Measurements from ENCODE around the gene DAZAP2. TPM values are rescaled to one million over a fixed set of nuclear protein-coding genes. Genes with fewer than 3 reads are reported as not detected.

DAZAP2 gene
- total and polyA plus RNA-seq, 9 of the 15 experiments (the other 6 are each of a cell fraction or from before 2014, with no cell fraction given), result 116 to 668 (median 227) TPM

DNA sequence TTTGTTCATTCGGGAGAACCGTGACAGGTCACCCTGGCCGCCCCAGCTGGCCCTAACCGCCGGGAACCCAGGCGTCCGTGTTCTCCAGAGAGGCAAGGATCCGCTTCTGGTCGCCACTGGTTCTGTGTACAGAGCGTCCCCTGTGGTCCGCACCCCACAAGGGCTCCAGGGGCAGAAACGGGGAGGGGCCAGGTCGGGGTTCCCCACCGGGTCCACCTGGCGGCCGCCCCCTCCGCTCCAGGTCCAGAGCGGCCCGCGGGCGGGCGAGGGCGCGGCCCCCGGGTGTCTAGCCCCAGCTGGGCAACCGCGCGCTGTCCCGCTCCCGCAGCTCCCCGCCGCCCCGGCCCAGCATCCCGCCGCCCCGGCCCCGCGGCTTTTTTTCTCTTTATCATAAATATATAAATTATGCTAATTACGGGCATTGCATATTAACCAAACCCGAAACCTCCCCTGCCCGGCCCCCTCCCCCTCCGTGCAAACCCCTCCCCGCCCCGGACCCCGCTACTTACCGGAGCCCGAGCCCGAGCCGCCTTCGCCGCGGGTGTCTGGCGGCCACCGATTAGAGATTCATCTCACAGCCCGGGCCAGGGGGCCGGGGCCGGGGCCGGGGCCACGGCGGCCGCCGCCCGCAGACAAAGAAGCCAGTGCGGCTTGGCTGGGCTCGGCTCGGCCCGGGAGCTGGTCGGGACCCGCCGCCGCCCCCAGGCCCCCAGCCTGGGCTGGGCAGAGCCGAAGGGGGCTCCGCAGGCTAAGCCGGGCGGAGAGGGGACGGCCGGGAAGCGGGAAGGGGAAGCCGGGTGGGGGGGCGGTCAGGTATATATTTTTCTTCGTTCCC is 21.3 kb upstream of the DAZAP2 start (continued):
- peak; percentile 41 to 76 for TF ChIP-seq MAZ (CRISPR knock-in tag; conservative IDR thresholded peaks at IDR 0.05 in 1 of 2, IDR thresholded peaks at IDR 0.05 in 1 of 2)
- TF ChIP-seq, protein P1, sequence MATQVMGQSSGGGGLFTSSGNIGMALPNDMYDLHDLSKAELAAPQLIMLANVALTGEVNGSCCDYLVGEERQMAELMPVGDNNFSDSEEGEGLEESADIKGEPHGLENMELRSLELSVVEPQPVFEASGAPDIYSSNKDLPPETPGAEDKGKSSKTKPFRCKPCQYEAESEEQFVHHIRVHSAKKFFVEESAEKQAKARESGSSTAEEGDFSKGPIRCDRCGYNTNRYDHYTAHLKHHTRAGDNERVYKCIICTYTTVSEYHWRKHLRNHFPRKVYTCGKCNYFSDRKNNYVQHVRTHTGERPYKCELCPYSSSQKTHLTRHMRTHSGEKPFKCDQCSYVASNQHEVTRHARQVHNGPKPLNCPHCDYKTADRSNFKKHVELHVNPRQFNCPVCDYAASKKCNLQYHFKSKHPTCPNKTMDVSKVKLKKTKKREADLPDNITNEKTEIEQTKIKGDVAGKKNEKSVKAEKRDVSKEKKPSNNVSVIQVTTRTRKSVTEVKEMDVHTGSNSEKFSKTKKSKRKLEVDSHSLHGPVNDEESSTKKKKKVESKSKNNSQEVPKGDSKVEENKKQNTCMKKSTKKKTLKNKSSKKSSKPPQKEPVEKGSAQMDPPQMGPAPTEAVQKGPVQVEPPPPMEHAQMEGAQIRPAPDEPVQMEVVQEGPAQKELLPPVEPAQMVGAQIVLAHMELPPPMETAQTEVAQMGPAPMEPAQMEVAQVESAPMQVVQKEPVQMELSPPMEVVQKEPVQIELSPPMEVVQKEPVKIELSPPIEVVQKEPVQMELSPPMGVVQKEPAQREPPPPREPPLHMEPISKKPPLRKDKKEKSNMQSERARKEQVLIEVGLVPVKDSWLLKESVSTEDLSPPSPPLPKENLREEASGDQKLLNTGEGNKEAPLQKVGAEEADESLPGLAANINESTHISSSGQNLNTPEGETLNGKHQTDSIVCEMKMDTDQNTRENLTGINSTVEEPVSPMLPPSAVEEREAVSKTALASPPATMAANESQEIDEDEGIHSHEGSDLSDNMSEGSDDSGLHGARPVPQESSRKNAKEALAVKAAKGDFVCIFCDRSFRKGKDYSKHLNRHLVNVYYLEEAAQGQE (IDR thresholded peaks at IDR 0.05; ENCODE audit: borderline replicate concordance), result peak; percentile 25
- TF ChIP-seq, protein P1 (CRISPR knock-in tag; IDR thresholded peaks at IDR 0.05; ENCODE audit: low read depth), result no peak
- peak; percentile 69 for TF ChIP-seq CCNT2 (IDR thresholded peaks at IDR 0.05; ENCODE audit: borderline replicate concordance, extremely low read depth, insufficient read length, low read depth, low read length)
- TF ChIP-seq, protein P2, sequence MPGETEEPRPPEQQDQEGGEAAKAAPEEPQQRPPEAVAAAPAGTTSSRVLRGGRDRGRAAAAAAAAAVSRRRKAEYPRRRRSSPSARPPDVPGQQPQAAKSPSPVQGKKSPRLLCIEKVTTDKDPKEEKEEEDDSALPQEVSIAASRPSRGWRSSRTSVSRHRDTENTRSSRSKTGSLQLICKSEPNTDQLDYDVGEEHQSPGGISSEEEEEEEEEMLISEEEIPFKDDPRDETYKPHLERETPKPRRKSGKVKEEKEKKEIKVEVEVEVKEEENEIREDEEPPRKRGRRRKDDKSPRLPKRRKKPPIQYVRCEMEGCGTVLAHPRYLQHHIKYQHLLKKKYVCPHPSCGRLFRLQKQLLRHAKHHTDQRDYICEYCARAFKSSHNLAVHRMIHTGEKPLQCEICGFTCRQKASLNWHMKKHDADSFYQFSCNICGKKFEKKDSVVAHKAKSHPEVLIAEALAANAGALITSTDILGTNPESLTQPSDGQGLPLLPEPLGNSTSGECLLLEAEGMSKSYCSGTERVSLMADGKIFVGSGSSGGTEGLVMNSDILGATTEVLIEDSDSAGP (CRISPR knock-in tag; IDR thresholded peaks at IDR 0.05), result no peak
- TF ChIP-seq, protein P3, sequence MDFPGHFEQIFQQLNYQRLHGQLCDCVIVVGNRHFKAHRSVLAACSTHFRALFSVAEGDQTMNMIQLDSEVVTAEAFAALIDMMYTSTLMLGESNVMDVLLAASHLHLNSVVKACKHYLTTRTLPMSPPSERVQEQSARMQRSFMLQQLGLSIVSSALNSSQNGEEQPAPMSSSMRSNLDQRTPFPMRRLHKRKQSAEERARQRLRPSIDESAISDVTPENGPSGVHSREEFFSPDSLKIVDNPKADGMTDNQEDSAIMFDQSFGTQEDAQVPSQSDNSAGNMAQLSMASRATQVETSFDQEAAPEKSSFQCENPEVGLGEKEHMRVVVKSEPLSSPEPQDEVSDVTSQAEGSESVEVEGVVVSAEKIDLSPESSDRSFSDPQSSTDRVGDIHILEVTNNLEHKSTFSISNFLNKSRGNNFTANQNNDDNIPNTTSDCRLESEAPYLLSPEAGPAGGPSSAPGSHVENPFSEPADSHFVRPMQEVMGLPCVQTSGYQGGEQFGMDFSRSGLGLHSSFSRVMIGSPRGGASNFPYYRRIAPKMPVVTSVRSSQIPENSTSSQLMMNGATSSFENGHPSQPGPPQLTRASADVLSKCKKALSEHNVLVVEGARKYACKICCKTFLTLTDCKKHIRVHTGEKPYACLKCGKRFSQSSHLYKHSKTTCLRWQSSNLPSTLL (IDR thresholded peaks at IDR 0.05), result peak; percentile 93

Data from K562 (cell line).